22Rv1 (cell line): ENCODE measurements around the gene AGRN.

Experiments used
- CTCF ChIP-seq: fragments of 450-650 bp; IDR thresholded peaks from 2 replicates; pipeline ENCODE4 v1.5.1; 2017; ENCODE audit warnings: mild to moderate bottlenecking
- ZFX ChIP-seq: fragments of 450-650 bp; IDR thresholded peaks from 2 replicates; pipeline ENCODE4 v1.6.1; 2017; ENCODE audit warnings: antibody characterized with exemption, borderline replicate concordance

DNA sequence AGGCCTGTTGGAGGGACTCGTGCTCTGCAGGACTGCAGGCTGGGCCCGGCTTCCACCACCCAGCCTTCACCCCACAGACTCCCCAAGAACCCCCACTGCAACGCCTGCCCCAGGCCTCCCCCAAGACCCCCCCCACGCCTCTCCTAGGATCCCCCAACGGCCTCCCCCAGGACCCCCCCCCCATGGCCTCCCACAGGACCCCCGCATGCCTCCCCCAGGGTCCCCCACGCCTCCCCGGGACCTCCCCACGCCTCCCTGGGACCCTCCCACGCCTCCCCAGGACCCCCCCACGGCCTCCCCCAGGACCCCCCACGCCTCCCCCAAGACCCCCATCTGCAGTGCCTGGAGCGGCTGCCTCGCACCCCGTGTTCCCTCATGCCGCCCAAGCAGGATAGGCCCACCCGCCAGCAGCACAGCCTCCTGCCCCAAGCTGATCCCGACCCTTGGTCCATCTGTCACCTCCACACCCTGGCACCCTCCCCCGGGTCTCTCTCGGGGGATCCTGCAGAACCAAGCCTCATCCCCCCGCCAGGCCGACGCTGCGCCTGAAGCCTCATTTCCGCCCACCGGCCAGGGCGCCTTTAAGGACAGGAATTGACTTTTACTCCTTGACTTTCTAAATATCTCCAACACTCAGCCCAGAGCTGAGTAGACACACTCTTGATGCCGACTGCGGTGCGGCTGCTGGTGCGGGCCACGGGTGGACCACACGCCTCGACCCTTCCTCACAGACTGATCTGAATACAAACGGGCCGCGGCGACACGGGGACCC is 68.3 kb downstream of the AGRN start:
- TF ChIP-seq CTCF, result no peak
- no peak for TF ChIP-seq ZFX
